ENCODE measurements around the gene TMEM201. TPM values are rescaled to one million over a fixed set of nuclear protein-coding genes. Genes with fewer than 3 reads are reported as not detected.
A peak's percentile ranks its signal among the peaks of the same experiment; 100 is the strongest.
"Not testable (repeated sequence)": the region's sequence is repeated elsewhere in the genome, so short reads cannot be mapped to it uniquely, and the experiment has no call there.

Gene TMEM201, protein sequence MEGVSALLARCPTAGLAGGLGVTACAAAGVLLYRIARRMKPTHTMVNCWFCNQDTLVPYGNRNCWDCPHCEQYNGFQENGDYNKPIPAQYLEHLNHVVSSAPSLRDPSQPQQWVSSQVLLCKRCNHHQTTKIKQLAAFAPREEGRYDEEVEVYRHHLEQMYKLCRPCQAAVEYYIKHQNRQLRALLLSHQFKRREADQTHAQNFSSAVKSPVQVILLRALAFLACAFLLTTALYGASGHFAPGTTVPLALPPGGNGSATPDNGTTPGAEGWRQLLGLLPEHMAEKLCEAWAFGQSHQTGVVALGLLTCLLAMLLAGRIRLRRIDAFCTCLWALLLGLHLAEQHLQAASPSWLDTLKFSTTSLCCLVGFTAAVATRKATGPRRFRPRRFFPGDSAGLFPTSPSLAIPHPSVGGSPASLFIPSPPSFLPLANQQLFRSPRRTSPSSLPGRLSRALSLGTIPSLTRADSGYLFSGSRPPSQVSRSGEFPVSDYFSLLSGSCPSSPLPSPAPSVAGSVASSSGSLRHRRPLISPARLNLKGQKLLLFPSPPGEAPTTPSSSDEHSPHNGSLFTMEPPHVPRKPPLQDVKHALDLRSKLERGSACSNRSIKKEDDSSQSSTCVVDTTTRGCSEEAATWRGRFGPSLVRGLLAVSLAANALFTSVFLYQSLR
- total RNA-seq (2014; rRNA removed; shearing (Covaris generic)): 3.9 and 5.0 TPM in 2 replicates

GRCh38 chr1:9588551-9589143 is at the start of gene TMEM201:
TMEM201 (plus strand) TSS chr1:9588911; CDS start chr1:9588931, 20 bp downstream.
- peak; percentile 78 for DNase-seq (ENCODE audit: low spot score)

DNA sequence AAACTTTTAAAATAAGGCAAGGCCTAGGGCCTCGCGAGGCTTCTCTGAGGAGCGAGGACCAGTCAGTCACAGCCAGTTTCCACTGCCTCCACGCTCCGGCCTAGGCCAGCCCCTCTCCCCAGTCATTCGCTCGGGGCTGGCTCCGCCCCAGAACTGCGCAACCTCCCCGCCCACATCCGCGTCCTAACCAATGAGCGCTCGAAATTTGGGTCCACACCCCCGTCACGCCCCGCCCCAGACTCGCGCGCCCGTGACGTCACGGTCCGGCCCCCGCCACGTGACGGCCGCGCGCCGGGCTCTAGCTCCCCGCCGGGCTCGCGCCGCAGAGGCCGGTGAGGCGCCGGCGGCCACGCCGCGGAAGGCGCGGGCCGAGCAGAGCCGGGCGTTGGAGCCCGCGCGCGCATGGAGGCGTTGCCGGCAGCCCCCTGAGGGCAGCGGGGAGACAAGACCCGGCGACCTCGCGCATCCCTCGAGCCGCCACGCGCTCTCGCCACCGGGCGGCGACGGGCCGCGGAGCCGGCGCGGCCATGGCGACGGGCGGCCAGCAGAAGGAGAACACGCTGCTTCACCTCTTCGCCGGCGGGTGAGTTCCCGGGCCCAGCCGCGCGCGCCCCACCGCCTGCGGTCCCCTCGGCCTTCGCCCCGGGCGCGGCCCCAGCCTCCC is 49.4 kb upstream of the TMEM201 start, which contains the start of gene SLC25A33:
SLC25A33 (plus strand) TSS at position 301 of the 664 bp plus-strand sequence; CDS start at position 528, 227 bp downstream.
- DNase-seq (ENCODE audit: low spot score): peak; percentile 93

DNA sequence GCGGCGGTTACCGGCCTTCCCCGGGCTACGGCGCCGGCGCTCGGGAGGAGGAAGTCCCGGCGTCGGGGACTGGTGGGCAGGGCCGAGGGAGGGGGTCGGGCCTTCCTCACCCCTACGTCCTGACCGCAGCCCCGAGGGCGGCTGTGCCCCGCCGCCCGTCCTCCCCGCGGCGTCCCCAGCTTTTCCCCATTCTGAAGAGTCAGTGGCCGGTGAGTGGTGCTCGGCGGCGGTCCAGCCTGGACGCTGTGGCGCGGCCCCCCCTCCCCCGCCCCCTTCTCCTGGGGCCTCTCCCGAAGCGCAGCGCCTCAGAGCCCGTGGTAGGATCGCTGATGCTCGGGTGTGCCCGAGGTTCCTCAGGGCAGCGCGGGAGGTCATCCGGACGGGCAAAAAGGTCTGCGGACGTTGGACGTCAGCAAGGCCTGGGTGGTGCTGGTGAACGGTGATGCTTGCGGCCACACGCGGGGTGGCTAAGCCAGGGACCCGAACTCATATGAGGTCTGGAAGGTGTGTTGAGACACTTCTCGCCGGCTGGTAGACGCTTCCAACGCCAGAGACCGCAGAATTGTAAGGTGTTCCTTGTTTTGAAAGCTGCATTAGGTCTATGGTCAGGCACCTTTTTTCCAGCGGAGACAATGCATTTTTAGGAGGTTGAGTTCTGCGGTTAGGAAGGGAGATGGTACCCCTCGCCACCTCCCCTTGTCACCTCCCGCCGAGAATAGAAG is 48.7 kb upstream of the TMEM201 start:
- peak; percentile 28 for DNase-seq (ENCODE audit: low spot score)

DNA sequence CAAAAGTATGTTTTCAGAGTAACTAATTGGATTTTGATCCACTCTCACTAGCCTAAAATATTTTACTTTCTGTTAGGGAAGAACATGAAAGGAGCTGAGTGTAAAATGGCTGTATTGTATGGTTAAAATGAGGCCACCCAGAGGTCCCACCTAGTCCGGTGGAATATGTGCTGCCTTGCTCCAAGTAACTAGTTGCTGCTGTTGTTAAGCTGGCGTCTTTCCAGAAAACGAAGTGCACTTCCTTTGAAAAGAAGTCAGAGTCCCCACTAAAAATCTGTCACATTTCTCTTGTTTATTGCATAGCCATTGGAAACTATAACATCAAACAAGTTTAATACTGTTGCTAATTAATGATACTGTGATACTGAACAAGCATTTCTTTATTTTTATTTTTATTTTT is 46.3 kb upstream of the TMEM201 start:
- DNase-seq (ENCODE audit: low spot score): no peak

DNA sequence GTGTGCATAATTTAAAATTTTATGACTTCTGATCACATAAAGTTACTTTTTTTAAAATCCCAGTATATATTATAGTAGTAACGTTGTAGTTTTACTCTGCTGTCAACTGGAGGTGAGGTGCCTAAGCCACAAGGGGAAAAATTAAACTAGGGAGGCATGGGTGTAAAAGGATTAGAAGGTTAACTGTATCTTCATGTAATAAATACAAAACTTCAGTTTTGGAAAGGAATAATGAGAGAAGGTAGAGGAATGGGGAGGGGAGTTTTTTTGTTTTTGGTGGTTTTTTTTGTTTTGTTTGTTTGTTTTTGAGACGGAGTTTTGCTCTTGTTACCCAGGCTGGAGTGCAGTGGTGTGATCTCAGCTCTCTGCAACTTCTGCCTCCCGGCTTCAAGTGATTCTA is 43.8 kb upstream of the TMEM201 start:
- DNase-seq (ENCODE audit: low spot score): no peak

- no peak for DNase-seq (ENCODE audit: low spot score)
Measured at GRCh38 chr1:9549955-9550546, 38.7 kb upstream of the TMEM201 start.

- no peak for DNase-seq (ENCODE audit: low spot score)
Measured at GRCh38 chr1:9551984-9552383, 36.7 kb upstream of the TMEM201 start.

- no peak for DNase-seq (ENCODE audit: low spot score)
Measured at GRCh38 chr1:9553736-9554144, 35.0 kb upstream of the TMEM201 start.

GRCh38 chr1:9555942-9556341 is 32.8 kb upstream of the TMEM201 start:
- no peak for DNase-seq (ENCODE audit: low spot score)

DNA sequence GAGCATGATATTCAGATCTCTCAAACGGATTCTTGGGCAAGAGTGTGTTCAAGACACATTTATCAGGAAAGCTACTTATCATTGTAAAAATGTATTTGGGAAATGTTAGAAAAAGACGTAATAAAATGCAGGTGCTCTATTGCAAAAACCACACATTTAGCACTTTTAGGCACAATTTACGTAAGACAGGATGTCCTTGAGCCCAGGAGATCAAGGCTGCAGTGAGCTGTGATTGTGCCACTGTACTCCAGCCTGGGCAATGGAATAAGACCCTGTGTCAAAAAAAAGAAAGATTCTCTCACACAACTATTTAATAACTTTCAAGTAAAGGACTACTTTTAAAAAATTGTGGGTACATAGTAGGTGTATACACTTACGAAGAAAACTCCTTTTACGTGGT is 31.1 kb upstream of the TMEM201 start:
- DNase-seq (ENCODE audit: low spot score): no peak

DNA sequence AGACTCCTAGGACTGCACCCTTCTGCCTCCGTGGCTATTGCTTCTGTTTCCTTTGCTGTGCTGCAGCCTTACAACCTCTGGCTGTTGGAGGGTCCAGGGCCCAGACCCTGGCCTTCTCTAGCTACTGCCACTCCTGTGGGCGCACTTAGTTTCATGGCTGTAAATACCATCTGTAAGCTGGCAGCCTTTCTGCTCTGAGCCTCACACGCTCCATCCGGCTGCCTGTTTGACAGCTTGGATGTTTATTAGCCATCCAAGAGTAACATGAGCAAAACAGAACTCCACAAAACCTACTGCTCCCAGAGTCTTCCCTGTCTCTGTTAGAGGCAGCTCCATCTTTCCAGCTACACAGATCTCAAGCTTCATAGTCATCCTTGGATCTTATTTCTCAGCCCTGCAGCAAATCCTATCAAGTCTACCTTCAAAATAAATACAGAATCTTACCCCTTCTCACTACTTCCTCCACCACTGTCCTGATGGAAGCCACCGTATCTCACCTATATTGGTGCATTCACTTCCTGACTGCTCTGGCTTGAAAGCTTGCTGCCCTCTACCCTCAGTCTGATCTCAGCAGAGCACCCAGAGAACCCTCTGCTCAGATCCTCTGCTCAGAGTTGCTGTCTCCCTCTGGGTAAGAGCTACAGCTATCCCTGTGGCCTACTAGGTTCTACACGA is 30.3 kb upstream of the TMEM201 start:
- DNase-seq (ENCODE audit: low spot score): no peak

GRCh38 chr1:9558946-9559545 is 29.7 kb upstream of the TMEM201 start:
- DNase-seq (ENCODE audit: low spot score): no peak

DNA sequence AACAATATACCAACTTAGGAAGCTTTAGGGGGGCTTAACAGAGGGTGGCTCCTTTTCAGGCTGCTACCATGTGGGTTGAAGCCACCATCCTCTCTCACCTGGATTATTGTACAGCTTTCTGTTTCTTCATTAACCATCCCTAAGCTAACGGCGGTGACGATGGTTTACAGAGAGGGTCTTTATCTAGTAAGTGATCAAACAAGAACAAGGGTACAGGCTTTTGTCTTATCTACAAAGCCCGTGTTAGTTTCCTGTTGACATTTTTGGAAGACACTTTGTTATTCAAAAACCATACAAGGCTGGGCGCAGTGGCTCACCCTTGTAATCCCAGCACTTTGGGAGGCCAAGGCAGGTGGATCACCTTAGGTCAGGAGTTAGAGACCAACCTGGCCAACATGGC is 29.0 kb upstream of the TMEM201 start:
- DNase-seq (ENCODE audit: low spot score): no peak

GRCh38 chr1:9560090-9560489 is 28.6 kb upstream of the TMEM201 start:
- DNase-seq (ENCODE audit: low spot score): not testable (repeated sequence)

GRCh38 chr1:9561429-9561828 is 27.3 kb upstream of the TMEM201 start:
- DNase-seq (ENCODE audit: low spot score): peak; percentile 88

- no peak for DNase-seq (ENCODE audit: low spot score)
Measured at GRCh38 chr1:9569267-9569666, 19.4 kb upstream of the TMEM201 start.

GRCh38 chr1:9570886-9571529 is 17.7 kb upstream of the TMEM201 start:
- DNase-seq (ENCODE audit: low spot score): not testable (repeated sequence)

DNA sequence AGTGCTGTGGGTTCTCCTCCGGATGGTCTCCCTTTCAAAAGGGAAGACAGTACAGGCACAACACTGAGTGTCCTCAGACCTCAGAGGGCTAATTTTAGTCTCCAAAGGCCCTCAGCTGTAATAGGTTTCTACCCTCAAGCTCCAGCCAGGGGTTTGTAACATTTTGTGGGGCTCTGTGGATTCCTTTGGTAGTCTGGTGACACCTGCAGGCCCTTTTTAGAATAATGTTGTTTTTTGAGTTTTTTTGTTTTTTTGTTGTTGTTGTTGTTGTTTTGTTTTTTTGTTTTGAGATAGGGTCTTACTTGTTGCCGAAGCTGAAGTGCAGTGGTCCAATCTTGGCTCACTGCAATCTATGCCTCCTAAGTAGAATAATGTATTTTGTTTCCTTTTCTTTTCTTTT is 15.0 kb upstream of the TMEM201 start:
- no peak for DNase-seq (ENCODE audit: low spot score)

DNA sequence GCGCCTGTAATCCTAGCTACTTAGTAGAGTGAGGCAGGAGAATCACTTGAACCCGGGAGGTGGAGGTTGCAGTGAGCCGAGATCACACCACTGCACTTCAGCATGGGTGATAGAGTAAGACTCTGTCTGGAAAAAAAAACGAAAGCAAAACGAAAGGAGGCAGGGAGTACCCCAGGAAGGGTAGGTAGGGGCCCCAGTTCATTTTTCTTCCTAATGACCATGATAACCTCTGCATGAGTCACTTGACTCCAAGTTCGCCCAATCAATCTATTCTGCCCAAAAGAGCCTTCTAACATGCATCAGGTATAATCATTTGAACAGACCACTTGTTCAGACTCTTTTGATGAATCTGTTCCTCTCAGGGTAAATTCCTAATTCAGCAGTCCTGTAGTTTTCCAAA is 13.2 kb upstream of the TMEM201 start:
- DNase-seq (ENCODE audit: low spot score): no peak
